GM10847 (cell line): ENCODE measurements around the gene OSBP2.

Experiments
- POLR2A ChIP-seq: IDR thresholded peaks from 2 replicates; pipeline ENCODE4 v1.6.1; 2011; ENCODE audit not compliant: insufficient read length; ENCODE audit errors: extremely low read depth

OSBP2 gene

DNA sequence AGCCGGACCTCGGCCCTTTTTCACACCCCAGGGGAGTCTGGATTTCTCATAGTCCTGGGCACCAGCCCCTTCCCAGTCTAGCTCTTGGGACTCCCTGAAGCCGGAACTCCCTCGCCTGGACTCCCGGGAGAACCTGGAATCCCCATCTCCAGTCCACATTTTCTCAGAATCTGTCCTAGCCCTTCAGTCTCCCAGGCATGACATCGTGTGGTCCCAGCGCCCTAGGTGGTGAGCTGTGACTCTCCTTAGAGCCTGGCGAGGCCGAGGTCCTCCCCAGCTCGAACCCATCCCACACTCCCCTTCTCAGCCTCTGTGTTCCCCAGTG lies 26.3 kb upstream of the OSBP2 start:
- TF ChIP-seq POLR2A: no peak

DNA sequence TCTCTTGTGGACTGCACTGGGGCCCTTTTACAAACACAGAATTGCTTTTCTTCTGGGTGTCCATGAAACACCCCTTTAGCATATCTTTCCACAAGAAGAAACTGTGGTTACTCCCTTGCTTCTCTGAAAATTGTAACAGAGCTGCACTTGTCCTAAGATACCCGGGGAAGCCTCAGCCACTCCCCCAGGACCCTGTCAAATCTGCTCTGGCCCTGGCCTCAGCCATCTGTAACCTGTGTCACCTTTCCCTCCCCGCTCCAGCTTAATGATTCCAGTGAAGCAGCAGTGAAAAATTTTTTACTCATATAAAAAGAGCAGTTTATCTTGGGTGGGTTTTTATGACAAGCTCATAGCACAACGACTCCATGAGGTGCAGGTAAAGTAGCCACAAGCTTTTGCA lies 23.6 kb upstream of the OSBP2 start:
- TF ChIP-seq POLR2A: no peak

GRCh38 chr22:30673136-30673535 lies 21.5 kb upstream of the OSBP2 start:
- TF ChIP-seq POLR2A: no peak

GRCh38 chr22:30674482-30674881 lies 20.2 kb upstream of the OSBP2 start:
- no peak for TF ChIP-seq POLR2A

DNA sequence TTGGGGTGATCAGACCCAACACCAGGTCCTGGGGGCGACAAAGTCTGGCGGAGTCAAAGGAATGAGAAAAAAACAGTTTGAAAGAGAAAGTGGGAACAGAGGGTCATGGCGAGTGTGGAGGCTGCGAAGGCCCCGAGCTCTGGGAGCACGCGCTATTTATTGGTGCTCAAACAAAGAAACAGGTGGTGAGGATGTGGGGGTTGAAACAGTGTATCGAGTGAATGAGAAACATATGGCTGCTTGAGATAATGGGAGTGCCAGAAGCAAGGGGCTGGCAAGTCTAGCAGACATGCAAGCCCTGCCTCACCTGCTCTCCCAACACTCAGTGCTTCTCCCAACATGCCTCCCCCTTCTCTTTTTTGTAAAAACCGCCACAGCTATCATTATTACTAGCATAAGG lies 19.2 kb upstream of the OSBP2 start:
- no peak for TF ChIP-seq POLR2A

DNA sequence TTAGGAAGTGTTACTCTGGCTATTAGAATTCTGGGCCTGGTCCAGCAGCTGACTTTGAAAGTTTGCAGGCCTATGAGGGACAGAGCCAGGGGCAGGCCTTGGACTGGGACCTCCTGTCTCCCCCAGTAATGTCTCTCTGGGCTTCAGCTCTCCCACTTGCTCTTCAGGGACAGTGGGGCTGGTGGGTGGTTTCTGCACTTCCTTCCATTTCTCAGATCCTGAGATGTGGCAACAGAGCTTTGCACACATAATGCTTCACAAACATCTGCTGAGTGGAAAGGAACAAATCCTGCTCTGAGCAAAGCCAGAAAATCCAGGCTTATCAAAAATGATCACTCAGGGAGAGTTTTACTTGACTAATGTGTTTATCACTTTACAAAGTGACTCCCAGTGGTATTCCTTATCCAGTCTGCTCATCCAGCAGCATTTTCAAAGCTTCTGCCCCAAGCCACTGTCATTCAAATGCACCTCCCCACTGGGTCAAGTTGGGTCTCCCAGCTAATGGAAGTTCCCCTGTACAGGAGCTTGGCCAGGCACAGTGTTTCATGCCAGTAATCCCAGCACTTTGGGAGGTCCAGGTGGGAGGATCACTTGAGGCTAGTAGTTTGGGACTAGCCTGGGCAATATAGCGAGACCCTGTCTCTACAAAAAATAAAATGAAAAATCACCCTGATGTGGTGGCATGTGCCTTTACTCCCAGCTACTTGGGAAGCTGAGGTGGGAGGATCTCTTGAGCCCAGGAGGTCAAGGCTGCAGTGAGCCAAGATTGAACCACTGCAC lies 13.5 kb upstream of the OSBP2 start:
- no peak for TF ChIP-seq POLR2A

GRCh38 chr22:30681831-30682230 lies 12.8 kb upstream of the OSBP2 start:
- no peak for TF ChIP-seq POLR2A

GRCh38 chr22:30685178-30685577 lies 9.5 kb upstream of the OSBP2 start:
- no peak for TF ChIP-seq POLR2A

- no peak for TF ChIP-seq POLR2A
Observed at GRCh38 chr22:30687358-30687757, 7.3 kb upstream of the OSBP2 start.

DNA sequence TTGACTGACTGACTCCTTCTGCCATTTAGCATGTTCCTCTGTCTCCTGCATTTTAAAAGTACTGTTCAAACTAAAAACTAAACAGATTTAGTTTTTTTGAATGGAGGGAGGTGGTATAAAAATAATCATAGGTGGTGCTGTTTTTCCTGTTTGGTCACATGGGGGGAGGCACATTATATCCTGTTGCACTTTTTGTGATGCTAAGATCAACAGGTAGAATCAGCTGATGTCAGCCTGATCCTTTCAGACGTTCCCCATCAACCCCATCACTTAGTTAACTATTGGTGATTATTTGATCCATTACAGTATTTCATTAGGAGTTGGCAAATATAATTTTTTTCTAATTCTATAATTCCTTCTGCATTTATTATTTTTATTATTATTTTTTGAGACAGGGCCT lies 5.1 kb upstream of the OSBP2 start:
- no peak for TF ChIP-seq POLR2A

GRCh38 chr22:30691204-30691603 lies 3.5 kb upstream of the OSBP2 start:
- TF ChIP-seq POLR2A: no peak

- no peak for TF ChIP-seq POLR2A
Observed at GRCh38 chr22:30694171-30694639, 469 bp upstream of the OSBP2 start.

- TF ChIP-seq POLR2A: no peak
Observed at GRCh38 chr22:30695351-30695851, 727 bp downstream of the OSBP2 start.

- TF ChIP-seq POLR2A: no peak
Observed at GRCh38 chr22:30695871-30696655, 1.4 kb downstream of the OSBP2 start.

GRCh38 chr22:30697975-30698374 lies 3.3 kb downstream of the OSBP2 start:
- TF ChIP-seq POLR2A: no peak

DNA sequence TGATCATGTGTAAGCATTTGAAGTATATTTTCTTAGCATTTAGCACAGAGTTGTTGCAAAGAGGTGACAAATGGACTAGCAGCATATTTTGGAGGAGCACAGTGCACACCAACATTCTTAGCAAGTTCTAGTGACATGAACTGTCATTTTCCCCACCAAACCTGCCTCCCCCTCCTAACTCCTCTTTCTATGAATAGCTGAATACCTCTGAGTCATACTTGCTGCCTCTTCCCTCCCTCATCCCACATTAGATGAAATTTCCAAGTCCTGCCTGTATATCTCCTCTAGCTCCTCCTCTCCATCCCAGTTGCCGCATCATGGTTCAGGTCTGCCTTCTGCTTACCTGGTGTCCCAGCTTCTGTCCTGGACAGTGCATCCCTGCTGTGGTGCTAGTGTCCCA lies 7.2 kb downstream of the OSBP2 start:
- no peak for TF ChIP-seq POLR2A
